ENCODE measurements around the gene HTT. TPM values are rescaled to one million over a fixed set of nuclear protein-coding genes. Genes with fewer than 3 reads are reported as not detected.

Gene HTT
- total RNA-seq, 1 donor: 44.5 TPM

- no peak for TF ChIP-seq CTCF (IDR thresholded peaks at IDR 0.05; ENCODE audit: extremely low read depth, low read depth, low read length)
- Histone ChIP-seq H3K27me3 (ENCODE audit: insufficient read depth, low read length) (no peaks in the 10 kb centered on the region), H3K4me1 (ENCODE audit: insufficient read depth, low read length) (peaks cover 26% of the 10 kb centered on the region), H3K9me3 (ENCODE audit: low read depth, low read length) (no peaks in the 10 kb centered on the region), H3K4me3 (ENCODE audit: insufficient read depth, low read length) (no peak overlapping the region), H3K79me2 (ENCODE audit: insufficient read depth, low read length) (peaks cover 15% of the 10 kb centered on the region), H3K27ac (ENCODE audit: low read depth, low read length) (no peak overlapping the region), H3K4me2 (ENCODE audit: insufficient read depth, low read length) (no peak overlapping the region), H2AFZ (ENCODE audit: low read length) (no peak overlapping the region), H3K36me3 (ENCODE audit: insufficient read depth, low read length) (peaks cover 45% of the 10 kb centered on the region), H4K20me1 (ENCODE audit: insufficient read depth, low read length) (no peaks in the 10 kb centered on the region)
- DNase-seq (ENCODE audit: insufficient read length, low spot score, missing footprints): no peak
Observed at GRCh38 chr4:3119464-3119863, 45.0 kb downstream of the HTT start.

- Histone ChIP-seq H3K4me1 (ENCODE audit: insufficient read depth, low read length) (peaks cover 12% of the 10 kb centered on the region), H3K9me3 (ENCODE audit: low read depth, low read length) (no peaks in the 10 kb centered on the region), H4K20me1 (ENCODE audit: insufficient read depth, low read length) (no peaks in the 10 kb centered on the region), H3K4me2 (ENCODE audit: insufficient read depth, low read length) (no peak overlapping the region), H3K27ac (ENCODE audit: low read depth, low read length) (no peak overlapping the region), H3K27me3 (ENCODE audit: insufficient read depth, low read length) (no peaks in the 10 kb centered on the region), H2AFZ (ENCODE audit: low read length) (no peak overlapping the region), H3K79me2 (ENCODE audit: insufficient read depth, low read length) (peaks cover 10% of the 10 kb centered on the region), H3K4me3 (ENCODE audit: insufficient read depth, low read length) (no peak overlapping the region), H3K36me3 (ENCODE audit: insufficient read depth, low read length) (peaks cover 40% of the 10 kb centered on the region)
- TF ChIP-seq CTCF (IDR thresholded peaks at IDR 0.05; ENCODE audit: extremely low read depth, low read depth, low read length): no peak
- DNase-seq (ENCODE audit: insufficient read length, low spot score, missing footprints): no peak
Observed at GRCh38 chr4:3121110-3121509, 46.6 kb downstream of the HTT start.

GRCh38 chr4:3121596-3121995 lies 47.1 kb downstream of the HTT start:
- no peak overlapping the region for H3K27ac ChIP-seq (ENCODE audit: low read depth, low read length)
- H3K9me3 ChIP-seq (ENCODE audit: low read depth, low read length): no peaks in the 10 kb centered on the region
- H3K79me2 ChIP-seq (ENCODE audit: insufficient read depth, low read length): peaks cover 10% of the 10 kb centered on the region
- peaks cover 36% of the 10 kb centered on the region for H3K36me3 ChIP-seq (ENCODE audit: insufficient read depth, low read length)
- no peaks in the 10 kb centered on the region for H4K20me1 ChIP-seq (ENCODE audit: insufficient read depth, low read length)
- no peak overlapping the region for H3K4me3 ChIP-seq (ENCODE audit: insufficient read depth, low read length)
- peaks cover 9% of the 10 kb centered on the region for H3K4me1 ChIP-seq (ENCODE audit: insufficient read depth, low read length)
- no peaks in the 10 kb centered on the region for H3K27me3 ChIP-seq (ENCODE audit: insufficient read depth, low read length)
- TF ChIP-seq CTCF (IDR thresholded peaks at IDR 0.05; ENCODE audit: extremely low read depth, low read depth, low read length): no peak
- no peak for DNase-seq (ENCODE audit: insufficient read length, low spot score, missing footprints)
- no peak overlapping the region for H2AFZ ChIP-seq (ENCODE audit: low read length)
- H3K4me2 ChIP-seq (ENCODE audit: insufficient read depth, low read length): no peak overlapping the region

GRCh38 chr4:3122081-3122563 lies 47.6 kb downstream of the HTT start:
- Histone ChIP-seq H3K79me2 (ENCODE audit: insufficient read depth, low read length) (peaks cover 10% of the 10 kb centered on the region), H3K9me3 (ENCODE audit: low read depth, low read length) (no peaks in the 10 kb centered on the region), H3K27ac (ENCODE audit: low read depth, low read length) (no peak overlapping the region), H3K36me3 (ENCODE audit: insufficient read depth, low read length) (peaks cover 36% of the 10 kb centered on the region), H3K4me1 (ENCODE audit: insufficient read depth, low read length) (peaks cover 9% of the 10 kb centered on the region), H4K20me1 (ENCODE audit: insufficient read depth, low read length) (no peaks in the 10 kb centered on the region), H3K4me3 (ENCODE audit: insufficient read depth, low read length) (no peak overlapping the region), H3K27me3 (ENCODE audit: insufficient read depth, low read length) (no peaks in the 10 kb centered on the region), H3K4me2 (ENCODE audit: insufficient read depth, low read length) (no peak overlapping the region), H2AFZ (ENCODE audit: low read length) (no peak overlapping the region)
- DNase-seq (ENCODE audit: insufficient read length, low spot score, missing footprints): no peak
- TF ChIP-seq CTCF (IDR thresholded peaks at IDR 0.05; ENCODE audit: extremely low read depth, low read depth, low read length): no peak
